MM.1S (cell line): ENCODE results near the gene CACNA1C.

Experiments used
- DNase-seq: peaks from one replicate; pipeline ENCODE4 v3.0.0-alpha.2; 2015
- H2AFZ ChIP-seq: fragments of 300-600 bp; sonication (generic); 2 replicates; pipeline ENCODE4 v1.6.0; 2016; ENCODE audit warnings: antibody characterized with exemption, low read length
- H3F3A ChIP-seq: fragments of 300-600 bp; sonication (generic); 2 replicates; pipeline ENCODE4 v1.6.1; 2016; ENCODE audit warnings: mild to moderate bottlenecking, antibody characterized with exemption, low read length, moderate library complexity, mixed read lengths; ENCODE audit not compliant: insufficient read depth
- H3K27ac ChIP-seq: fragments of 300-600 bp; sonication (generic); 2 replicates; pipeline ENCODE4 v1.5.1; 2016; ENCODE audit warnings: mild to moderate bottlenecking, low read length
- H3K27me3 ChIP-seq: fragments of 300-600 bp; sonication (generic); replicated peaks from 2 replicates; pipeline ENCODE4 v1.6.0; 2016; ENCODE audit warnings: low read length; ENCODE audit not compliant: insufficient read depth
- H3K36me3 ChIP-seq: fragments of 300-600 bp; sonication (generic); replicated peaks from 2 replicates; pipeline ENCODE4 v1.6.1; 2016; ENCODE audit warnings: mild to moderate bottlenecking, low read length, mixed read lengths; ENCODE audit not compliant: insufficient read depth
- H3K4me1 ChIP-seq: fragments of 300-600 bp; sonication (generic); 2 replicates; pipeline ENCODE4 v1.6.1; 2016; ENCODE audit warnings: low read length, mixed read lengths
- H3K4me2 ChIP-seq: fragments of 300-600 bp; sonication (generic); 2 replicates; pipeline ENCODE4 v1.6.0; 2016; ENCODE audit warnings: low read depth, low read length
- H3K4me3 ChIP-seq: fragments of 300-600 bp; sonication (generic); 2 replicates; pipeline ENCODE4 v1.5.1; 2016; ENCODE audit warnings: low read length, mixed read lengths
- H3K79me2 ChIP-seq: fragments of 300-600 bp; sonication (generic); 2 replicates; pipeline ENCODE4 v1.6.1; 2016; ENCODE audit warnings: mixed run types, low read length, mixed read lengths
- H3K9ac ChIP-seq: fragments of 300-600 bp; sonication (generic); 2 replicates; pipeline ENCODE4 v1.6.1; 2016; ENCODE audit warnings: low read length, mixed read lengths
- H3K9me2 ChIP-seq: fragments of 300-600 bp; sonication (generic); replicated peaks from 2 replicates; pipeline ENCODE4 v1.6.1; 2016; ENCODE audit warnings: mild to moderate bottlenecking, low read length, mixed read lengths; ENCODE audit not compliant: insufficient read depth
- H3K9me3 ChIP-seq: fragments of 300-600 bp; sonication (generic); replicated peaks from 2 replicates; pipeline ENCODE4 v1.6.1; 2016; ENCODE audit warnings: mild to moderate bottlenecking, low read length, mixed read lengths; ENCODE audit not compliant: insufficient read depth
- H4K20me1 ChIP-seq: fragments of 300-600 bp; sonication (generic); 2 replicates; pipeline ENCODE4 v1.6.1; 2016; ENCODE audit warnings: mild to moderate bottlenecking, low read length, moderate library complexity, mixed read lengths; ENCODE audit not compliant: insufficient read depth
- CTCF ChIP-seq: fragments of 300-600 bp; sonication (generic); IDR thresholded peaks from 2 replicates; pipeline ENCODE4 v1.5.1; 2016; ENCODE audit warnings: antibody characterized with exemption, low read length, mixed read lengths
- EZH2 ChIP-seq: fragments of 300-600 bp; sonication (generic); optimal IDR thresholded peaks from 2 replicates; pipeline ENCODE3; 2017; ENCODE audit warnings: low read depth, mild to moderate bottlenecking, antibody characterized with exemption, low read length, mixed read lengths
- EZH2phosphoT487 ChIP-seq: fragments of 300-600 bp; sonication (generic); IDR thresholded peaks from 2 replicates; pipeline ENCODE4 v1.6.1; 2018; ENCODE audit warnings: antibody characterized with exemption, low read length

CACNA1C gene

GRCh38 chr12:2550561-2551411 is 498.0 kb downstream of the CACNA1C start:
- Histone ChIP-seq H4K20me1 (no peaks in the 10 kb centered on the region), H3K36me3 (no peaks in the 10 kb centered on the region), H3K79me2 (no peaks in the 10 kb centered on the region), H3K4me2 (no peak overlapping the region), H3K4me3 (no peak overlapping the region), H3K9me3 (no peaks in the 10 kb centered on the region), H3K9ac (no peak overlapping the region), H3K9me2 (no peaks in the 10 kb centered on the region), H3K27me3 (no peaks in the 10 kb centered on the region), H2AFZ (no peak overlapping the region), H3K27ac (no peak overlapping the region), H3F3A (no peaks in the 10 kb centered on the region), H3K4me1 (no peaks in the 10 kb centered on the region)
- TF ChIP-seq CTCF (no peak), EZH2phosphoT487 (no peak), EZH2 (no peak)
- no peak for DNase-seq

GRCh38 chr12:2551412-2551900 is 498.7 kb downstream of the CACNA1C start:
- H4K20me1 ChIP-seq = no peaks in the 10 kb centered on the region
- no peak for TF ChIP-seq EZH2phosphoT487
- TF ChIP-seq EZH2 = no peak
- TF ChIP-seq CTCF = no peak
- H3K9ac ChIP-seq = no peak overlapping the region

GRCh38 chr12:2552000-2552756 is 499.4 kb downstream of the CACNA1C start:
- Histone ChIP-seq H3F3A (no peaks in the 10 kb centered on the region), H3K79me2 (no peaks in the 10 kb centered on the region), H3K9me3 (no peaks in the 10 kb centered on the region), H3K9me2 (no peaks in the 10 kb centered on the region), H4K20me1 (no peaks in the 10 kb centered on the region), H3K36me3 (no peaks in the 10 kb centered on the region), H3K9ac (no peak overlapping the region), H3K27me3 (no peaks in the 10 kb centered on the region), H2AFZ (no peak overlapping the region), H3K4me2 (no peak overlapping the region), H3K4me3 (no peak overlapping the region), H3K27ac (no peak overlapping the region), H3K4me1 (no peaks in the 10 kb centered on the region)
- DNase-seq = no peak
- no peak for TF ChIP-seq EZH2phosphoT487

More at GRCh38 chr12:2551412-2551900, 498.7 kb downstream of the CACNA1C start:
- no peak overlapping the region for H3K4me3 ChIP-seq
- no peaks in the 10 kb centered on the region for H3K36me3 ChIP-seq
- H3K79me2 ChIP-seq = no peaks in the 10 kb centered on the region
- H3K4me1 ChIP-seq = no peaks in the 10 kb centered on the region
- H3K27ac ChIP-seq = no peak overlapping the region
- DNase-seq = no peak
- H3F3A ChIP-seq = no peaks in the 10 kb centered on the region
- H3K27me3 ChIP-seq = no peaks in the 10 kb centered on the region
- H3K4me2 ChIP-seq = no peak overlapping the region
- H3K9me2 ChIP-seq = no peaks in the 10 kb centered on the region
- no peaks in the 10 kb centered on the region for H3K9me3 ChIP-seq
- H2AFZ ChIP-seq = no peak overlapping the region
